Esophagus squamous epithelium (tissue), 4 donors: ENCODE data around the gene RAD54L.

ENCODE experiments used
- POLR2A ChIP-seq, 4 donors: fragments of 450-650 bp; IDR thresholded peaks; one replicate each; pipeline ENCODE4 v1.6.1; 2017; ENCODE audit warnings: antibody characterized with exemption in 4 of 4, mild to moderate bottlenecking in 4 of 4, moderate library complexity in 3 of 4
- TF ChIP-seq, protein P1 (sequence below), 6 experiments: fragments of 450-650 bp in 4 of 6; fragments of 200-600 bp in 2 of 6; sonication (generic) in 2 of 6; IDR thresholded peaks; one replicate each; pipeline ENCODE4 v1.5.1; 2016 to 2019; ENCODE audit warnings: antibody characterized with exemption in 6 of 6, mild to moderate bottlenecking in 4 of 6, moderate library complexity in 4 of 6

DNA sequence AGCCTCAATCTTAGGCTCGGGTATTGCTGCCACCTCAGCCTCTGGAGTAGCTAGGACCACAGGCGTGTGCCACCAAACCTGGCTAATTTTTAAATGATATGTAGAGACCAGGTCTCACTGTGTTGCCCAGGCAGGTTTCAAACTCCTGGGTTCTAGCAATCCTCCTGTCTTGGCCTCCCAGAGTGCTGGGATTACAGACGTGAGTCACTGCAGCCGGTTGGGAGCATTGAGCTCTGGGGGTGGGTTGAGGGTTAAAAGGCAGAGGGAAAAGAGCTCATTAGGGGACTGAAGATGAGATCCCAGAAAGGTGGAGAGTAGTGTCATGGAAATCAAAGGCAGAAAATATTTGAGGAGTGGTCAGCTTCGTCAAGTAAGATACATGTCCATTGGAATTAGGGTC, 7.1 kb downstream of the RAD54L start:
- TF ChIP-seq, protein P1, sequence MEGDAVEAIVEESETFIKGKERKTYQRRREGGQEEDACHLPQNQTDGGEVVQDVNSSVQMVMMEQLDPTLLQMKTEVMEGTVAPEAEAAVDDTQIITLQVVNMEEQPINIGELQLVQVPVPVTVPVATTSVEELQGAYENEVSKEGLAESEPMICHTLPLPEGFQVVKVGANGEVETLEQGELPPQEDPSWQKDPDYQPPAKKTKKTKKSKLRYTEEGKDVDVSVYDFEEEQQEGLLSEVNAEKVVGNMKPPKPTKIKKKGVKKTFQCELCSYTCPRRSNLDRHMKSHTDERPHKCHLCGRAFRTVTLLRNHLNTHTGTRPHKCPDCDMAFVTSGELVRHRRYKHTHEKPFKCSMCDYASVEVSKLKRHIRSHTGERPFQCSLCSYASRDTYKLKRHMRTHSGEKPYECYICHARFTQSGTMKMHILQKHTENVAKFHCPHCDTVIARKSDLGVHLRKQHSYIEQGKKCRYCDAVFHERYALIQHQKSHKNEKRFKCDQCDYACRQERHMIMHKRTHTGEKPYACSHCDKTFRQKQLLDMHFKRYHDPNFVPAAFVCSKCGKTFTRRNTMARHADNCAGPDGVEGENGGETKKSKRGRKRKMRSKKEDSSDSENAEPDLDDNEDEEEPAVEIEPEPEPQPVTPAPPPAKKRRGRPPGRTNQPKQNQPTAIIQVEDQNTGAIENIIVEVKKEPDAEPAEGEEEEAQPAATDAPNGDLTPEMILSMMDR (IDR thresholded peaks at IDR 0.05) = no peak
- TF ChIP-seq POLR2A (IDR thresholded peaks at IDR 0.05) = no peak
